ENCODE results near the gene PTPN4.
"Not testable (repeated sequence)": the region's sequence is repeated elsewhere in the genome, so short reads cannot be mapped to it uniquely, and the experiment has no call there.

Gene PTPN4

GRCh38 chr2:119765433-119766002, 5.8 kb downstream of the PTPN4 start:
- no peak for DNase-seq

- no peak for DNase-seq
Measured at GRCh38 chr2:119766944-119767343, 7.2 kb downstream of the PTPN4 start.

- no peak for DNase-seq
Measured at GRCh38 chr2:119768742-119769141, 9.0 kb downstream of the PTPN4 start.

GRCh38 chr2:119769645-119770044, 9.9 kb downstream of the PTPN4 start:
- DNase-seq = no peak

- DNase-seq = no peak
Measured at GRCh38 chr2:119771331-119771730, 11.6 kb downstream of the PTPN4 start.

GRCh38 chr2:119772128-119772527, 12.4 kb downstream of the PTPN4 start:
- DNase-seq = no peak

GRCh38 chr2:119772767-119773166, 13.0 kb downstream of the PTPN4 start:
- no peak for DNase-seq

- no peak for DNase-seq
Measured at GRCh38 chr2:119774026-119774425, 14.3 kb downstream of the PTPN4 start.

GRCh38 chr2:119775102-119775501, 15.4 kb downstream of the PTPN4 start:
- no peak for DNase-seq

GRCh38 chr2:119782308-119783027, 22.7 kb downstream of the PTPN4 start:
- DNase-seq = no peak

GRCh38 chr2:119784876-119785275, 25.2 kb downstream of the PTPN4 start:
- no peak for DNase-seq

- no peak for DNase-seq
Measured at GRCh38 chr2:119786295-119786694, 26.6 kb downstream of the PTPN4 start.

GRCh38 chr2:119788752-119789151, 29.0 kb downstream of the PTPN4 start:
- no peak for DNase-seq

GRCh38 chr2:119790466-119790865, 30.7 kb downstream of the PTPN4 start:
- DNase-seq = no peak

- DNase-seq = no peak
Measured at GRCh38 chr2:119792907-119793312, 33.2 kb downstream of the PTPN4 start.

- DNase-seq = no peak
Measured at GRCh38 chr2:119794237-119794636, 34.5 kb downstream of the PTPN4 start.

- DNase-seq = no peak
Measured at GRCh38 chr2:119795309-119796303, 35.9 kb downstream of the PTPN4 start.

GRCh38 chr2:119800376-119800902, 40.7 kb downstream of the PTPN4 start:
- no peak for DNase-seq

- no peak for DNase-seq
Measured at GRCh38 chr2:119801040-119801439, 41.3 kb downstream of the PTPN4 start.

- DNase-seq = not testable (repeated sequence)
Measured at GRCh38 chr2:119801989-119802388, 42.3 kb downstream of the PTPN4 start.

GRCh38 chr2:119803101-119803500, 43.4 kb downstream of the PTPN4 start:
- no peak for DNase-seq

- DNase-seq = not testable (repeated sequence)
Measured at GRCh38 chr2:119804409-119804808, 44.7 kb downstream of the PTPN4 start.

GRCh38 chr2:119808516-119809147, 48.9 kb downstream of the PTPN4 start:
- no peak for DNase-seq

Measured in NCI-H2171 (cell line).